Brain microvascular endothelial cell (primary cell): ENCODE data around the gene TMEM184A.
A peak's percentile ranks its signal among the peaks of the same experiment; 100 is the strongest.

Source experiments
- DNase-seq: peaks from one replicate; pipeline ENCODE4 v3.0.0-alpha.2; 2020
- H3K27ac ChIP-seq: fragments of 250-450 bp; sonication (Bioruptor Pico); 2 replicates; pipeline ENCODE4 v1.5.1; 2020; ENCODE audit warnings: mild to moderate bottlenecking, moderate library complexity
- H3K27me3 ChIP-seq: fragments of 250-450 bp; sonication (Bioruptor Pico); replicated peaks from 2 replicates; pipeline ENCODE4 v1.5.1; 2020; ENCODE audit warnings: mild to moderate bottlenecking
- H3K36me3 ChIP-seq: fragments of 250-450 bp; sonication (Bioruptor Pico); replicated peaks from 2 replicates; pipeline ENCODE4 v1.5.1; 2020; ENCODE audit warnings: mild to moderate bottlenecking
- H3K4me3 ChIP-seq: 2 replicates; pipeline ENCODE4 v1.5.1; 2011; ENCODE audit warnings: low read depth, mild to moderate bottlenecking, control low read depth, low read length, moderate library complexity
- CTCF ChIP-seq: IDR thresholded peaks from 2 replicates; pipeline ENCODE4 v1.5.1; 2011; ENCODE audit warnings: low read depth, mild to moderate bottlenecking, moderate library complexity, low read length, control low read depth, inconsistent platforms; ENCODE audit errors: missing control alignments
- in situ Hi-C: cut with HindIII; loops from 2 replicates; pipeline ENCODE4 v1.10.0; 2017; ENCODE audit warnings: low sequenced_read_pairs, low pct_ligation_motif_present

TMEM184A gene

GRCh38 chr7:1542329-1542728 is 13.7 kb downstream of the TMEM184A start:
- Histone ChIP-seq H3K36me3 (peaks cover 41% of the 10 kb centered on the region), H3K4me3 (no peak overlapping the region), H3K27me3 (no peaks in the 10 kb centered on the region), H3K27ac (no peak overlapping the region)
- no peak for TF ChIP-seq CTCF
- in situ Hi-C loops = no loop called here
- no peak for DNase-seq

GRCh38 chr7:1541431-1542162 is 14.4 kb downstream of the TMEM184A start:
- TF ChIP-seq CTCF = no peak
- Histone ChIP-seq H3K4me3 (no peak overlapping the region), H3K27me3 (no peaks in the 10 kb centered on the region), H3K36me3 (peaks cover 41% of the 10 kb centered on the region), H3K27ac (no peak overlapping the region)
- DNase-seq = no peak
- in situ Hi-C loops = no loop called here

DNA sequence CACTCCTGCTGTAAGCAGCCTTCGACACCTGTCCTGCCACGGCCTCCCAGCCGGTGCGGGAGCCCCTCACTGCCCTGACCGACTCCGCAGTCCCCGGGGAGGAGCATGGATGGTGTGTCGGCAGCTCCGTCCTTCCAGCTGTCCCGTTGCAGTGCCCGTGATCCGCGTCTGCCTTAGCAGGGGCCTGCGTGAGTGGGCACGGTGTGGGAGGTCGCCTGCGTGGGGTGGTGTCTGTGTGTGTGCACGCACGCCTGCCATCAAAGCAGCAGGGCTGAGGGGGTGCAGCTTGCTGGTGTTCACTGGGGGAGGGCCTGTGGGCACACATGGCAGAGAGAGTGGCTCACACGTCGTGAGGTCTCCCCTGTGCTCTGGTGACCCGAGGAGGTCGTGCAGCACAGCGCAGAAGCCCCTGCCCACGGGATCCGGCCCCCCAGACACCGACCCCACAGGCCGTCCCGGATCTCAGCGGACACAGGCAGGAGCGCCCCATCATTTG is 15.2 kb downstream of the TMEM184A start:
- TF ChIP-seq CTCF = no peak
- DNase-seq = no peak
- Histone ChIP-seq H3K4me3 (no peak overlapping the region), H3K36me3 (peaks cover 41% of the 10 kb centered on the region), H3K27me3 (no peaks in the 10 kb centered on the region), H3K27ac (no peak overlapping the region)
- in situ Hi-C loops = no loop called here

- TF ChIP-seq CTCF = no peak
- Histone ChIP-seq H3K36me3 (peaks cover 47% of the 10 kb centered on the region), H3K4me3 (no peak overlapping the region), H3K27ac (no peak overlapping the region), H3K27me3 (no peaks in the 10 kb centered on the region)
- DNase-seq = no peak
- in situ Hi-C loops = no loop called here
Measured at GRCh38 chr7:1539882-1540775, 15.9 kb downstream of the TMEM184A start.

DNA sequence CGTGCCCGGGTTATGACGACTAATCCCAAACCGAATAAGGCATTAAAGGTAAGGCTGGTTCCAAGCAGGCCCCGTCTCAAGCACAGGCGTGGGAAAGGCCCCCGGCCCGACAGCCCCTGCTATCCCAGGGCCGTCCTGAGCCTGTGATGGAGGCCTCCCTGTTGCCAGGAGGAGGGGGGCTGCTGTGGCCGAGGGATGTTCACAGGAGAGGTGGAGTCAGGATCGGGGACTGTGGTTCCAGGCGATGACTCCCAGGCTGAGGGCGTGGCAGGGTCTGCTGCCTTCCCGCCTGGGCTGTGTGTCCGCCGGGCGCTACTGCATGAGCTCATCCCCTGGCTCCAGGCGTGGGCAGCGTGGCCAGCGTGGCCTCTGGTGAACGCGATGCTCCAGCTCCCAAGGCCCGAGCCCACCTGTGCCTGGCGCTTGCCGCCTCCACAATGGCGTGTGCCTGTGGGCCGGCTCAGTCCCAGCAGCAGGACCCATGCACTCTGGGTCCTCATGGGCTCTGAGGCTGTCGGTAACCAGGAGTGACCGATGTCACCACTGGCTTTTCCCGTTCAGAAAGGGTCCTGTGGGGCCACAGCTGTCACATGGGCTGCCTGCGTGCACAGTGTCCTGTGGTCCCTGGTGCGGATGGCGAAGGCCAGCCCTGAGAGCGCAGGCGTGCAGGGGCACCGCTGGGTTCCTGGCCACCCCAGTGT is 16.7 kb downstream of the TMEM184A start:
- in situ Hi-C loops = no loop called here
- TF ChIP-seq CTCF = no peak
- Histone ChIP-seq H3K27me3 (no peaks in the 10 kb centered on the region), H3K36me3 (peaks cover 47% of the 10 kb centered on the region), H3K4me3 (no peak overlapping the region), H3K27ac (peak overlapping the region; percentile 99)
- peak; percentile 61 for DNase-seq
